ENCODE data around the gene CFI. TPM values are rescaled to one million over a fixed set of nuclear protein-coding genes. Genes with fewer than 3 reads are reported as not detected.

CFI gene
- total and polyA plus RNA-seq, 2 of the 8 experiments (the other 6 are each of a cell fraction or from before 2014, with no cell fraction given), result not detected

- no peak overlapping the region for H3K14ac ChIP-seq (ENCODE audit: insufficient read length)
- no peak overlapping the region for H3K9ac ChIP-seq (replicated peaks in 1 of 4; ENCODE audit: extremely low read depth in 1 of 4, low read depth in 3 of 4, low read length in 3 of 4)
- no peak overlapping the region for H3K56ac ChIP-seq (replicated peaks; ENCODE audit: insufficient read length, low read depth, low read length)
- H2BK120ac ChIP-seq (replicated peaks; ENCODE audit: low read depth, low read length), result no peak overlapping the region
- no peaks in the 10 kb centered on the region for H3K36me3 ChIP-seq (ENCODE audit: control insufficient read depth in 2 of 4, insufficient read depth in 4 of 4, low read length in 3 of 4)
- H3K27me3 ChIP-seq (replicated peaks in 1 of 4; ENCODE audit: control insufficient read depth in 3 of 4, extremely low read depth in 1 of 4, insufficient read depth in 3 of 4, low read length in 3 of 4), result no peaks in the 10 kb centered on the region
- no peak overlapping the region for H2BK15ac ChIP-seq (ENCODE audit: low read length)
- no peak overlapping the region for H2AFZ ChIP-seq (ENCODE audit: low read length)
- no peak overlapping the region for H4K8ac ChIP-seq (ENCODE audit: extremely low read depth, insufficient read depth, low read length)
- no peak overlapping the region for H2BK5ac ChIP-seq (ENCODE audit: low read depth, low read length)
- DNase-seq (ENCODE audit: low read depth in 1 of 2, low spot score in 2 of 2), result no peak
- no peaks in the 10 kb centered on the region for H3K4me1 ChIP-seq (replicated peaks in 1 of 4; ENCODE audit: control insufficient read depth in 3 of 4, insufficient read depth in 4 of 4, low read length in 3 of 4)
- no peaks in the 10 kb centered on the region for H3K79me1 ChIP-seq (ENCODE audit: low read depth, low read length)
- H3K18ac ChIP-seq (ENCODE audit: extremely low read depth, low read length), result no peak overlapping the region
- H2AK5ac ChIP-seq (ENCODE audit: low read depth, low read length), result no peak overlapping the region
- no peak overlapping the region for H4K5ac ChIP-seq (ENCODE audit: insufficient read length, low read depth, low read length)
- no peak overlapping the region for H3K4me2 ChIP-seq (ENCODE audit: insufficient read depth in 1 of 2, low read depth in 2 of 2, low read length in 2 of 2)
- no peak overlapping the region for H2BK20ac ChIP-seq (ENCODE audit: low read length)
- H3K23me2 ChIP-seq (ENCODE audit: low read depth, low read length), result no peaks in the 10 kb centered on the region
- H4K91ac ChIP-seq (replicated peaks; ENCODE audit: insufficient read length, low read length), result no peak overlapping the region
- no peak overlapping the region for H3K27ac ChIP-seq (ENCODE audit: low read depth, low read length)
- ChIA-PET POLR2A (ENCODE audit: partially characterized antibody) (no interaction called here), CTCF (ENCODE audit: partially characterized antibody) (interaction anchor here (0.6 to 1.6 kb wide), 2 partner anchors 128 to 169 kb away, joined by 3 to 8 read pairs; no protein-coding TSS in a partner anchor)
- H3K79me2 ChIP-seq (ENCODE audit: control insufficient read depth in 1 of 2, insufficient read depth in 2 of 2, low read length in 2 of 2), result no peaks in the 10 kb centered on the region
- WGBS, 2 experiments (ENCODE audit: extremely low coverage in 1 of 2, insufficient coverage in 1 of 2, insufficient read length in 1 of 2, insufficient replicate concordance in 2 of 2, low coverage in 1 of 2, low lambda C conversion rate in 2 of 2, missing lambda C conversion rate in 1 of 2), result 76% methylated on average over 5 of the region's 5 CpGs; no CpG with 5 or more reads in 1 of the 2 experiments
- H3K4me3 ChIP-seq (ENCODE audit: extremely low read depth in 1 of 4, insufficient read depth in 2 of 4, low read depth in 3 of 4, low read length in 4 of 4), result no peak overlapping the region
- no peak overlapping the region for H3K4ac ChIP-seq (replicated peaks; ENCODE audit: insufficient read length, low read depth, low read length)
- no peak for FAIRE-seq
- no peak overlapping the region for H3K23ac ChIP-seq (ENCODE audit: insufficient read length)
- no peaks in the 10 kb centered on the region for H3K9me3 ChIP-seq (ENCODE audit: insufficient read depth in 2 of 2, low read depth in 1 of 2, low read length in 1 of 2)
- no peaks in the 10 kb centered on the region for H4K20me1 ChIP-seq (replicated peaks in 1 of 2; ENCODE audit: control insufficient read depth in 1 of 2, insufficient read depth in 2 of 2, low read length in 2 of 2)
- H2BK12ac ChIP-seq (ENCODE audit: low read depth, low read length), result no peak overlapping the region
- TF ChIP-seq TBP (IDR thresholded peaks at IDR 0.05; ENCODE audit: low read depth, low read length) (no peak), JUND (IDR thresholded peaks at IDR 0.05; ENCODE audit: low read length) (no peak), TAF1 (IDR thresholded peaks at IDR 0.05; ENCODE audit: low read depth, low read length) (no peak), SP1 (IDR thresholded peaks at IDR 0.05; ENCODE audit: low read depth, low read length) (no peak), BACH1 (IDR thresholded peaks at IDR 0.05; ENCODE audit: low read length) (no peak), ATF2 (IDR thresholded peaks at IDR 0.05; ENCODE audit: low read length) (no peak), SP4 (IDR thresholded peaks at IDR 0.05; ENCODE audit: low read length) (no peak), YY1 (IDR thresholded peaks at IDR 0.05; ENCODE audit: low read depth, low read length) (no peak), FOSL1 (IDR thresholded peaks at IDR 0.05; ENCODE audit: insufficient read depth, low read depth, low read length) (no peak), ATF3 (IDR thresholded peaks at IDR 0.05; ENCODE audit: insufficient read depth, low read depth, low read length) (no peak), RNF2 (IDR thresholded peaks at IDR 0.05; ENCODE audit: borderline replicate concordance, low read depth, low read length, missing control alignments, poor library complexity, severe bottlenecking) (no peak), HDAC2 (IDR thresholded peaks at IDR 0.05; ENCODE audit: borderline replicate concordance in 1 of 2, low read depth in 2 of 2, low read length in 2 of 2) (no peak)
Measured at GRCh38 chr4:109850601-109851000, 48.8 kb upstream of the CFI start.

Measured in H1 (cell line).